DMS 273 (cell line): Measurements from ENCODE around the gene STAT4.

Source experiments
- DNase-seq: peaks from one replicate; lab custom pipeline; 2025; ENCODE audit not compliant: unreplicated experiment; lab: John Stamatoyannopoulos, UW

STAT4 gene

DNA sequence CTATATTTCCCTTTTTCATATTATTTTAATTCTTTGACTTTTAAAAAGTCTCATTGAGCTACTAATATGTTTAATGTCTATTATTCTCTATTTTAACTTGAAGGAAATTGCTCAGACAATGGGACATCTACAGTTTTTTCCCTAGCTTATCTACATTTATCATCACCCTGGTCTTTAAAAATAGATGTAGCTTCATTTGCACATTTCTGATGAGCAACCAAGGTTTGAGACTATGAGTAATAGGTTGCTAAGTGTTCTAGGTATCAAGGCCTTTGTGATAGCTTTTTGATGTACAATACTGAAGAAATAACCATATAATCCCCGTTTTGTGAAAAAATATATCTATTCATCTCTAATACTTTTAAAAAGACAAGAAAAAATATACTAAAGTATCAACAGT lies 47.0 kb downstream of the STAT4 start:
- DNase-seq = no peak

DNA sequence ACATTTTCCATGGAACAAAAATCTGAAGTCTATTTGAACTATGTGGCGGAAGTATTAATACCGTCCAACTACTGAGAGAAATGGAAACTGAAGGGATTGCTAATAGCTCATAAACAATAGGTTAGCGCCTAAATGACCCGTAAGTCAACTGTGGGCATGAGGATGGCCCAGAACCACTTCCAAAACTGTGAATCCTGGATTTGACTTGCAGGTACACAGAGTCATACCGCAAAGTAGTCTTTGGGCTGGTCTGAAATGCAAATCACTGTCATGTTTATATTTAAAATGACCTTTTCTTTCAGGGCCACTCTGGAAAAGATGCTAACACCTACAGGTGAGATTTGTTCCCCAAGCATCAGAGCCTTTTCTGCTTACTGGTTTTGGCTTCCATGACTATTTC lies 50.6 kb downstream of the STAT4 start:
- no peak for DNase-seq

DNA sequence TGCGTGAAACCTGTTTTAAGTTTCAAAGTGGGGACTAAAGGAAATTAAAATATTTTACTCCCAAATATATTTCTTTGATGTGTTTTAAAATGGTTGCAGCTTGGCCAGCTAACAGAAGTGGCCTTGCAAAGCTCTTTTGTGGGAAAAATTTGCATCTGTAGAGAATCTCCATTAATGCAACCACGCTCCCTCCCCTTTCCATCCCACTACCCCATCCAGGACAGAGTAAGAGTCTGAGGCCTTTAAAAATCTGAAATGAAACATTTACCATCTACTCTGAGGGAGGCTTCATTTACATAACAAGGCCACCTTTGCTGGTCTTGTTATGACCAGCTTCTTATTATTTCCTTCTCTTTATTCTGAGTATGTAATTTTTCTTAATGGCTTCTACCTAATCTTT lies 63.5 kb downstream of the STAT4 start:
- DNase-seq = no peak

DNA sequence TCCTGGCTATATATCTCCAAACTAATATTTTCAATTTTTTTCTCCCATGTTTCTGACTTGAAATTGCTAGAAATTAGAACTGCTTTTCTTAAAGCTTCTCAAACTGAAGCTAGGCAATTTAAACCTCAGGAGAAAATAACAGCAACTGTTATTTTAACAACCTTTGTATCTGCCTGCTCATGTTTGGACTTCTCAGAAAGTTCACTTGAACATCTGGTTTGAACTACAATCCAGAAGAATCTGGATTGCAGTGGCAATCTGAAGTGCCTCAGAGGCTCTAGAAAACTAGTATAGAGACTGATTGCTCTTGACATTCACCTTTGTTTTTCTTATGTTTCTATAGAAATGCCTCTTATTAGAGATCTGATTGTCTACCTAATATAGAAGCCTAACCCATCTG lies 64.1 kb downstream of the STAT4 start:
- no peak for DNase-seq

DNA sequence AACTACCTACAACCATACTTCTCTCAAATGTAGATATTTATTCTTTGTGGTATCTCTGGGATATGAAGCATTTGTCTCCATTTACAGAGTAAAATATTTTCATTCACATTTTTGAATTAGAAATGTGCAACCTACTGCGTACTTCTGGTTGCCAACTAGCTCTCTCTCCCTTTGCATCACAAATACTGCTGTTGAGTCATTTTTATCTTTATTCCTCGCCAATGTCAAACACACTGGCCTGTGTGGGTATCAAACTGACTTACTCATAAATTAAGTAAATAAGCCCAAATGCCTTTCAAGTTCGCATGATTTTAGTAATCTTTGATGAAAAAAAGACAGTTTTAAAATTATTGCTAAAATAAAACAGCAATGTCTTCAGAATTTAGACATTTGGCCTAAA lies 67.3 kb downstream of the STAT4 start:
- no peak for DNase-seq

DNA sequence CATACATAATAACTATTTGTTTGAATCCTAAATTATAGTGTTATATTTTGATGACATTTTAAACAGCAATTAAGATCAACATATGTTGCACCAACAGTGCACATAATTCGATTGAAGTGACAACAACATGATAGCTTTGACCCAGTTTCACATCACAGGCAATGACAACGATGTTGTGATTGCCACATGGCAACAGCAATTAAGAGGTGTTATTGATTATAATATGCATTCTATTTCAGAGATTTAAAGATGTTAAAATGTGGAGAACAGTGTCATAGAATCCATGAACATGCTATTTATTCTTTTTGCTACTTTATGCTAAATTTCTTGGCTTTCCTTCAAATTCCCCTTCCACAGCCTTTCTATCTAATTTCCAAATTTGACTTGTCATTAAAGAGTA lies 68.5 kb downstream of the STAT4 start:
- DNase-seq = no peak

DNA sequence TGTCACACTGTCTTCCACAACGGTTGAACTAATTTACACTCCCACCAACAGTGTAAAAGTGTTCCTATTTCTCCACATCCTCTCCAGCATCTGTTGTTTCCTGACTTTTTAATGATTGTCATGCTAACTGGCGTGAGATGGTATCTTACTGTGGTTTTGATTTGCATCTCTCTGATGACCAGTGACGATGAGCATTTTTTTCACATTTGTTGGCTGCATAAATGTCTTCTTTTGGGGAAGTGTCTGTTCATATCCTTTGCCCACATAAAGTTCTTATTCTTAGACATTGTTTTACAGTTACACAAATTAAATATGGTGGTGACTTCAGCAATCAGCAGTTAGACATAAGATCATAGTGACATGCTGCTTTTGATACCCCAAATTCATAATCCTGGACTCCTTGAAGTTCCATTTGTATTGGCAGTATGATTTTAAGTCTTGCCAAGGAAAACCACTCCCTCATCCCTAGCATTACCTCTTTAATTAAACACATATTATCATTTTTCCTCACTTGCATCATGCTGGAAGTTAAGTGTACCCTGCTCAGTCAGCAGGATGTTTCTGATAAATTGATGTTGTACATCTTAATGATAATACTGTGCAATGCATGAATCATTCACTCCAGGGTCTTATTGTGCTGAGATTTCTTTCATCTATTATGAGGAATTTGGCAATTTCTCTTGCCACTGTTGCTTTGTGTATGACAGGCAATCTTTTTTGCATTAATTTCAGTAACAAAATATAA lies 69.2 kb downstream of the STAT4 start:
- DNase-seq = no peak

DNA sequence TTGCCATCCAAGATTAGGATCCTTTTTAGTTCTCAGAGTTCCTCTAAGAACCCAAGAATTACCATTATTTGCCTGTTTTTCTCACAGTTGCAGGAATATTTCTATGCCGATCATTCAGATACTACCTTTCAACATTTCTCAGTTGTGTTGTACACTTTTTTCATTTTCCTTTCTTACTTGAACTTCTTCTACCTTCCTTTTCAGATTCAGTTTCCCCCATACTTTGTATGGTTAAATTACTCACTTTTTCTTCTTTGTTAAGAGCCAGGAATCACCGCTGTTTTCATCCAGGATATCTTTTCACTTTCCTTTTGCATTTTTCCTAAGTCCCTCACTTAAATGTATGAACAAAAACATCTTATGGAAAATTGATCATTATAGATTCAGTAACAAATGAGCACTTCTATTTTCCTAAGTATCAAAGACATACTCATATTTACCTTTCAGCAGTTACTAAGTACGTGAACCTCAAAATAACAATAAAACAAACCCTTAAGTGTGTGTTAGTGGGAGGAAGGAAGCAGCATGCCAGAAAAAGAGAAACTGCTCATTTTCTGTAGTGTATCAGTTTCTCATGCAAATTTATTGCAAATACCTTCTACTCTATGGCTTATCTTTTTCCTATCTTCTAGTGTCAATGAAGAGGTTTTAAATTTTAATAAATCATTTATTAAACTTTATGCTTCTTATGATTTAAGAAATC lies 72.5 kb downstream of the STAT4 start:
- DNase-seq = no peak

DNA sequence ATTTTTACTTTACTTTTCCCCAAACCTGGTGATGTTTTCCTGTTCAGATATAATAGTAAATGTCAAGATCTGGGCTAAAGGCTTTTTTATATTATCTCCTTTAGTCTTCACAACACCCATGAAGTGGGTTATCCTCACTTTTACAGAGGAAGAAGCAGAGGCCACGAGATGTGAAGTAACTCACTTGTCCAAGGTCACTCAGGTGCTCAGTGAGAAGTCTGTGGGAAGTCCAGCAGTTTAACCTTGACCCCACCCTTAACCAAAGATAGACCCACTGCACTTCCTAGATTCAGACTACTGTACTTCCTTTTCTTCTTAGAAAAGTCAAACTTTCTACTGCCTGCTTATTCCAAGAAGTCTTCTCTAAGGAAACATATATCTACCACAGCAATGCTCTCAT lies 80.5 kb downstream of the STAT4 start:
- no peak for DNase-seq

DNA sequence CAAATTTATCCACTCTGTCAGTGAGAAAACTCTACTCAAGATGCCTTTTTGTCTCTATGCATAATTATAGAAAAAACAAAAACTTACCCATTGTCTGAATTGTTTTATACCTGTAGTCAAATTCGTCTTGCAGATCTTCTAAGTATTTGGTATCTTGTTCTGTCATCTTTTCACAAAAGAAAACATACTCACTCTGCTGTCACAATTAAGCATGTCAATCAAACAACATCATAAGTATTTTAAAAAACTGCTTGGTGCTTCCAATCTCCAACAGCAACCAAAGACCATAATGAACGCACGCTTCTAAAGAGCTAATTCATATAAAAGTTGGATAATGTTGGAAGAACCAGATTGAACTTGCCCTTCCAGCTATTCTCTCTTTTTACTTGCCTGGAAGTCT lies 81.2 kb downstream of the STAT4 start:
- DNase-seq = no peak

DNA sequence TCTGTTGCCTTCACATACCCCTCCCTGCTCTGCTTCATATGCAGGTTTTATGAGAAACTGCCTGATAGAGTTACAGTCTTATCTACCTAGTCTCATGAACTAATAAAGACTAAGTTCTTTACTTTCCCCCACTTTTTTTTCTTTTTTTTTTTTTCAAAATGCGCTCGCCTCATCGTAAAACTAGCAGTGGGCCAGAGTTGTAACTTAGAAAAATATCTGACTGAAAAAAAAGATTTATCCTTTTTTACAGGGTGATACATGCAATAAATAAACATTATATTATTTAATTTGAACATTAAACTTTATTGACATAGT lies 83.9 kb downstream of the STAT4 start:
- DNase-seq = no peak

DNA sequence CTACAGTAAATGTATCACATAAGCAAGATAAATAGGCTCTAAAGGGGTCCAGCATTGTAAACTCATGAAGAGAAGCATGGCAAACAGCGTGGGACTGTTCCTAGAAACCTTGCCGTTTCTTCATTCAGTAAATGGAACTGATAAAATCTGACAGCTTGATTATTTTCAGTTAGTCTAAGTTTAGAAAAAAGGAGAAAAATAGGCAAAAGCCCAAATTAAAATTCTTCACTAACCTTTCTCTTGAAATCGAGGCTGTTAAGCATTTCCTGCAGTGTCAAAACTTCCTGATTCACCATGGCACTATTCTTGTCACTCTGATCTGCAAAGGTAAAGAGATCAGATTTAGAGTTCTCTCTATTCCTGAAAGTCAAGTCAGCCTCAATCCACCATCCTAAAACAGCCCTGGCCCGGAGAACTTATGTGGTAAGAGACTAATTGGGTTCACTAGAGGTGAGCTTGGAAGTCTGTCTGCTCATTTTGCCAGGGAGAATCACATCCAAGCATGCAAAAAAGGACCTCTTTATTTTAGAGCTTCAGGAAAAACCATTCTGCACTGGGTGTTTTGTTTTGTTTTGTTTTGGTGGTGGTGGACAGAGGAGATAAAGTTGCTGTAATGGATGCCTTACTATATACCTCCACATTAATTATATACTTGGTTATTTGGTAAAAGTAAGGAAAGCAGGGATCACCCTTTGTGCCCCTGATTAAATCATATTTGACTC lies 84.4 kb downstream of the STAT4 start:
- no peak for DNase-seq

DNA sequence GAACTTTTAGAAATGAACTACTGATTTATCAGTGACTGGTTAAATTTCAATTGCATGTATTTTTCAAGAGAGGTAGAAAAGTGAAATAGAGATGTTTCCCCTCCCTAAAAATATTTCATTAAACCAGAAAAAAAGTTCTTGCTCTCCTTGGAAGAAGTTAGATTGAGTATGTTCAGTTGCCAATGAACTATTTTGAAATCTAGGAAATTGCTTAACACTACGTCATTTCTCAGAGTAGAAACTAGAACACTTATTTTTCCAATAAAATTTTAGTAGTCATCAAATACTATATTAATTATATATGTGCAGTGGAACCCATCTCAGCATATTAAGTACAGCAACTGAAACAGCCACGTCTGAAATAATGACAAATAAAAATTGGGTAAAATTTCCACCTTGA lies 85.0 kb downstream of the STAT4 start:
- DNase-seq = no peak

DNA sequence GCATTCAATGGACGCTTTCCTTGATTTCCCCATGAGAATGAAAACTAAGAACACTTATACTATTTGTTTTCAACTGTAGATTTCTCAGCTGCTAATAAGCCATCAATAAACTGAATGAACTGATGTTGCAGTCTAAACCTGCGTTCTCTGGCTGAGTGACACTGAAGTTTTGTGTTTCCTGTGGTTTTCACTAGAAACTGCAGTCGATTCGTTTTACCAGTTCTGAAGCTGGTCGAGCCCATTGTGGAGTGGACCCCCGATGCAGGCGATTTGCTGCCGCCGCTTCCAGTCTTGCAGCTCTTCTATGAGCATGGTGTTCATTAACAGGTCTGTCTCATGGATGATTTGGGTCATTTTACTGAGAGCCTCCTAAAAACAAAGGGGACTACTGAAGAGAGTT lies 86.2 kb downstream of the STAT4 start:
- no peak for DNase-seq

DNA sequence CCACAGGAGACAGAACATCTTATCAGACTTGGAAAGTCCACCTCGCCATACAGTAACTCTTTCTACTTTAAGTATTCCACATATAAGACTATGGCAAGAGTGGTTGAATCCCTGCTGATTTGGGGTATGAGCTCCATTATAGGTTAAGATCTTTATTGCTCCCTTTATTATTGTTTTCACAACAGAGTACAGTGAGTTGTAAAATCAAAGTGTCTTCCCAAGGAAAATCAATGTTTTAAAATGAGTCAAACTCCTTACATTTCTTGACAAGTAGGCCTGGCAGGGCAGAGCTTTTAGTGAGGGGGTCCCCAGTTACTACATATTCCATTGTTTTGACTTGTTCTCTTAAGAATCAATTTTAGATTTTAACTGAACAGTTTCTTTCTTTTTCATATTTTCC lies 87.2 kb downstream of the STAT4 start:
- DNase-seq = no peak

DNA sequence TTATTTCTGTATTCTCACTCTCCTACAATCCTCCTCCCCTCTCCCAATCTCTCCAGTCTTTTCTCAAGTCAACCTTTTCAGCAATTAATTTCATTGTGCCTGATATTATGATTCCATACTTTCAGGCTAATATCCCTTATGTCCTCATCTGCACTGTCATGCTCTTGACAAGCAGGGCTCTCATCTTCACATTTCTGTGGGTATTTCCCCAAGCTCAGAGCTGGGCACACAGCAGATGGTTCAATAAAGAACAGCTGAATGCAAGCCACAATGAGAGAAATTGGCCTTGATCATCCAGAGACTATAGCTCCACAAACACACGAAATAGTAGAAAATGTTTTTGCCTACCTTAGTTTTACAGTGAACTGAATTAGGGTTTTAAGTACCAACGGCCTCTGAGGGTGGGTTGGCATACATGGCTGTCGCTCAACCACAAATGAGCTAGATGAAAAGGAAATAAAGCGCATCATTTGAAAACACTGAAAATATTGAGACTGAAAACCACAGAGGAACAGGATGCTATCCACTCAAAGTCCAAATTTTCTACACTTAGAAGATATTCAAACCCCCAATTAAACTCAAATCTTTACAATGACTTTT lies 89.3 kb downstream of the STAT4 start:
- no peak for DNase-seq

DNA sequence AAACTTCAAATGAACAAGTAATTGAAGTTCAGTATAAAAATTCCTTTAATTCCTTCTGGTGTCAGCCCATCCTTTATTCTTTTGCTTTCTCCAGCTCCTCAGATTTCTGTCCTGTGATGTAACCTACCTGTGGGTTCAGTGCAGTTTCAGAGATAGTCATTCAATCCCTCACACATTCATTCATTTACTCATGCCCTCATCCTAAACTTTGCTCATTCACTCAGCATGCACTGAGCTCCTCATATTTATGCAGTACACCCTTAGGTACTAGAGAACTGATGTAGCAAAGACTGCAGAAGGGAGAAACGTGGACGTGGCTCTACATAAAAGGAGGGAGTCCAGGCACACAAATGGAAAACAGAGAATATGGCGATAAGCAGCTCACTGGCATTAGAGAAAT lies 91.5 kb downstream of the STAT4 start:
- no peak for DNase-seq

DNA sequence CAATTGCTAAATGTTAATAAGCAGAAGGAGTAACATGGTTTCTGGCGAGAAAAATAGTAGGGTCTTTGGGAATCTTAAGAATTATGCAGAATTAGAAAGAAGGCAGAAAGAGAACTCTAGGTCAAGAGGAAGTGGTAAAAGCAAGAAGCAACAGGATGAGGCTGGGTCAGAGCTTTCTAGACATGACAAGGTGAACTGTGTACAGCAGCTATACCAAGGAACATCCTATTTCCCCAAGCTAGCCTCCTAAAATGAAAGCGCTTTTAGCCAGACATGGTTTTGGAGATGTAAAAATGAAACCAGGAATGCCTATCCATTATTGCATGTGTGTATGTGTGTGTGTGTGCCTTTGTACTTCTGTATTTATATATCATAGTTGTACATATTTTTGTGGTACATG lies 94.6 kb downstream of the STAT4 start:
- DNase-seq = no peak

DNA sequence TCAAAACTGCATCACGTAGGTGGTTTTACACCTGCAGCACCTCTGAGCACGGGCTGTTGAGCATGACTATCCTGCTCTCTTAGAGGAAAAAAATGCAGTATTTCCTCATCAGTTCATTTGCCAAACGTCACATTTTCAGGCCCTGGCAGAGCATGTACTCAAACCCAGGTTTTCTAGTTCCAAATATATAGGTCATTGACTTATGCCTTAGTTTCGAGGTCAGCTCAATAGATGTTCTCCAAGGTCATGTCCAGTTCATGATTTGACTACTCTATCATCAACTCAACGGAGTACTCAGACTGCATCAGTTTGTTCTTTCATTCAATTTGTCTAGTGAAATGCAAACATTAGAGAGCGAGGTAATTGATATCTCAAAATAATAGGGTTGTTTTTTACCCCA lies 97.5 kb downstream of the STAT4 start:
- no peak for DNase-seq

DNA sequence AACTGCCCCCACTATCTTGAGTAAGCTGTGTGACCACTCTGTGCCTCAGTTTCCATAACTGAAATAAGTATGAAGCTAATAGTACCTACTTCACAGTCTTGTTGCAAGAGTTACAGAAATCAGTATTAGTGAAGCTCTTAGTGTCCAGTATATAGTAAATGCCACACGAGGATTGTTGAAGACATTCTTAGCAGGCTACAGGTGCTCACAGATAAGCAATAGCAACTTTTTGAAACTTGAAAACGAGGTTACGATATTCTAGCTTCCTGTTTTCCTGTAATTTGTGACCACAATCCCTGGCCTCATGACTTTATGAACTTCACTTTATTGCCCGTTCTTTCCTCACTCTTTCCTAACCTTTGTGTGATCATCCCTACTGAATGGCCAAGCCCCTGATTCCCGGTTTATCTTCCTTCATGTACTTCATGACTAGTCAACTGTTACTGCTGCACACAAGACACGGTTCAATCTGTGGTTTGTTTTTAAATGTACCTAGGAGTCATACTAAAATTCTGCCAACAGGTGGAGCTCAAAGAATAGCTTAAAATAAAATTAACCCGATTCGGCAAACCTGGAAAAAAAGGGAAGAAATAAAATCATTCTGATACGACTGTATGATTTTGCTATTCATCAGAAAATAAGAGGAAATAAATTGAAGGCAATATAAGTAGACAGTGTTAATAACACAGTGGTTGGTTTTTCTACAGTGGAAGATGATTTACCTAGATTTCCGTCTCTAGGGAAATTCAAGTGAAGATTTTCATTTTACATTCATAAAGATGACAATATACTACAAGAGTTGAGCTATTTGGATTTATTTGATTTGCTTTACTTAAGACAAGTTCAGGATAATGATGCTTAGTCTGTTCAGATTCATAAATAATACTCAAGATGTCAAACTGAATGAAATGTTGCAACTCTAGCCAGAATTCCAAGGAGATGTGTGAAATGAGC lies 98.7 kb downstream of the STAT4 start:
- peak; percentile 72 for DNase-seq

DNA sequence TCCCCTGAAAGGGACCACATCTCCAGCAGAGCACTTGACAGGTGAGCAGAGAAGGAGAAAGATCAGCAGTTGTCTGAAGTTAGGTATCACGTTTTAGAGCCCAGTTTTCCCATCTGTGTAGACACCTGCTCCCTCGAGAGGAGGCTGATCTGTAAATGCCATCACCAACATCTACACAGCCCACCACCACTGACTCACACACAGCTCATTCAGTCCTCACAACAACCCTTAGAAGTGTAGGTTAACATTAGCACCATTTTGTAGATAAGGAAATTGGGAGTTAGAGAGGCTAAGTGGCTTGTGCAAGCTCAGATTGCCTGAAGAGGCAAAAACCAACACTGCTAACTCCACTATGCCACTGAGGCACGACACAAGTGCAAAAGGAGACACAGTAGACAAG lies 99.6 kb downstream of the STAT4 start:
- no peak for DNase-seq
